WTC11 (cell line): Measurements from ENCODE around the gene PRELID3B.

Experiments
- MLX ChIP-seq: sonication (generic); formaldehyde crosslinking; IDR thresholded peaks from 2 replicates; pipeline ENCODE4 v1.8.1; 2023; ENCODE audit warnings: mild to moderate bottlenecking, missing genetic modification reagents, moderate library complexity
- MXD4 ChIP-seq: fragments of 250-450 bp; sonication (Bioruptor Pico); IDR thresholded peaks from 2 replicates; pipeline ENCODE4 v1.8.0; 2021; ENCODE audit warnings: mild to moderate bottlenecking, moderate library complexity, borderline replicate concordance
- SP1 ChIP-seq: sonication (generic); formaldehyde crosslinking; conservative IDR thresholded peaks from 2 replicates; pipeline ENCODE4 v1.8.1; 2022; ENCODE audit warnings: missing genetic modification reagents
- ZNF138 ChIP-seq: sonication (generic); formaldehyde crosslinking; conservative IDR thresholded peaks from 2 replicates; pipeline ENCODE4 v1.8.1; 2022; ENCODE audit warnings: mild to moderate bottlenecking, moderate library complexity, missing genetic modification reagents
- ZNF232 ChIP-seq: sonication (generic); formaldehyde crosslinking; IDR thresholded peaks from 2 replicates; pipeline ENCODE4 v1.8.0; 2022; ENCODE audit warnings: mild to moderate bottlenecking, missing genetic modification reagents
- ZNF396 ChIP-seq: fragments of 250-450 bp; sonication (Bioruptor Pico); IDR thresholded peaks from 2 replicates; pipeline ENCODE4 v1.8.0; 2021; ENCODE audit warnings: mild to moderate bottlenecking, moderate library complexity, borderline replicate concordance
- TF ChIP-seq, protein P1 (sequence below): fragments of 200-600 bp; IDR thresholded peaks from 2 replicates; pipeline ENCODE4 v1.8.0; 2022; ENCODE audit warnings: antibody characterized with exemption
- TF ChIP-seq, protein P2 (sequence below): sonication (generic); formaldehyde crosslinking; IDR thresholded peaks from 2 replicates; pipeline ENCODE4 v1.8.1; 2022; ENCODE audit warnings: low read depth, missing genetic modification reagents, borderline replicate concordance

GRCh38 chr20:59084041-59084850 is 41.7 kb upstream of the PRELID3B start:
- TF ChIP-seq, protein P1, sequence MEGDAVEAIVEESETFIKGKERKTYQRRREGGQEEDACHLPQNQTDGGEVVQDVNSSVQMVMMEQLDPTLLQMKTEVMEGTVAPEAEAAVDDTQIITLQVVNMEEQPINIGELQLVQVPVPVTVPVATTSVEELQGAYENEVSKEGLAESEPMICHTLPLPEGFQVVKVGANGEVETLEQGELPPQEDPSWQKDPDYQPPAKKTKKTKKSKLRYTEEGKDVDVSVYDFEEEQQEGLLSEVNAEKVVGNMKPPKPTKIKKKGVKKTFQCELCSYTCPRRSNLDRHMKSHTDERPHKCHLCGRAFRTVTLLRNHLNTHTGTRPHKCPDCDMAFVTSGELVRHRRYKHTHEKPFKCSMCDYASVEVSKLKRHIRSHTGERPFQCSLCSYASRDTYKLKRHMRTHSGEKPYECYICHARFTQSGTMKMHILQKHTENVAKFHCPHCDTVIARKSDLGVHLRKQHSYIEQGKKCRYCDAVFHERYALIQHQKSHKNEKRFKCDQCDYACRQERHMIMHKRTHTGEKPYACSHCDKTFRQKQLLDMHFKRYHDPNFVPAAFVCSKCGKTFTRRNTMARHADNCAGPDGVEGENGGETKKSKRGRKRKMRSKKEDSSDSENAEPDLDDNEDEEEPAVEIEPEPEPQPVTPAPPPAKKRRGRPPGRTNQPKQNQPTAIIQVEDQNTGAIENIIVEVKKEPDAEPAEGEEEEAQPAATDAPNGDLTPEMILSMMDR: no peak
- no peak for TF ChIP-seq ZNF396 (CRISPR knock-in tag)
- no peak for TF ChIP-seq SP1
- no peak for TF ChIP-seq ZNF138
- no peak for TF ChIP-seq MXD4
- no peak for TF ChIP-seq ZNF232 (CRISPR knock-in tag)
- no peak for TF ChIP-seq MLX
- TF ChIP-seq, protein P2, sequence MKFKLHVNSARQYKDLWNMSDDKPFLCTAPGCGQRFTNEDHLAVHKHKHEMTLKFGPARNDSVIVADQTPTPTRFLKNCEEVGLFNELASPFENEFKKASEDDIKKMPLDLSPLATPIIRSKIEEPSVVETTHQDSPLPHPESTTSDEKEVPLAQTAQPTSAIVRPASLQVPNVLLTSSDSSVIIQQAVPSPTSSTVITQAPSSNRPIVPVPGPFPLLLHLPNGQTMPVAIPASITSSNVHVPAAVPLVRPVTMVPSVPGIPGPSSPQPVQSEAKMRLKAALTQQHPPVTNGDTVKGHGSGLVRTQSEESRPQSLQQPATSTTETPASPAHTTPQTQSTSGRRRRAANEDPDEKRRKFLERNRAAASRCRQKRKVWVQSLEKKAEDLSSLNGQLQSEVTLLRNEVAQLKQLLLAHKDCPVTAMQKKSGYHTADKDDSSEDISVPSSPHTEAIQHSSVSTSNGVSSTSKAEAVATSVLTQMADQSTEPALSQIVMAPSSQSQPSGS (CRISPR knock-in tag): no peak
